Tibial nerve (tissue), 4 donors: ENCODE results near the gene SLC1A3. TPM values are rescaled to one million over a fixed set of nuclear protein-coding genes. Genes with fewer than 3 reads are reported as not detected.

Experiments
- DNase-seq, 2 donors: peaks; one replicate each; pipeline ENCODE4 v3.0.0-alpha.2; 2019; ENCODE audit warnings: low spot score in 2 of 2
- H3K27ac ChIP-seq, 4 donors: fragments of 200-600 bp; sonication (generic) in 3 of 4; one replicate each; pipeline ENCODE4 v1.5.1; 2017 to 2019; ENCODE audit warnings: mild to moderate bottlenecking in 1 of 4
- H3K27me3 ChIP-seq, 2 donors: fragments of 200-600 bp; sonication (generic) in 1 of 2; one replicate each; pipeline versions ENCODE4 v1.5.1 to v1.6.0; 2017 to 2019
- H3K36me3 ChIP-seq, 3 donors: fragments of 200-600 bp; sonication (generic); one replicate each; pipeline ENCODE4 v1.5.1; 2018 to 2019
- H3K4me1 ChIP-seq, 4 donors: fragments of 200-600 bp; sonication (generic) in 3 of 4; one replicate each; pipeline ENCODE4 v1.5.1; 2017 to 2019
- H3K4me3 ChIP-seq, 4 donors: fragments of 200-600 bp; sonication (generic) in 3 of 4; one replicate each; pipeline ENCODE4 v1.5.1; 2017 to 2019; ENCODE audit warnings: mild to moderate bottlenecking in 1 of 4, moderate library complexity in 1 of 4
- H3K9me3 ChIP-seq, 4 donors: fragments of 200-600 bp; sonication (generic) in 3 of 4; one replicate each; pipeline ENCODE4 v1.5.1; 2017 to 2019
- EP300 ChIP-seq, 2 donors: sonication (generic); formaldehyde crosslinking; IDR thresholded peaks; one replicate each; pipeline ENCODE4 v1.6.1; 2017; ENCODE audit warnings: antibody characterized with exemption in 2 of 2, mild to moderate bottlenecking in 1 of 2
- POLR2A ChIP-seq, 2 donors: fragments of 450-650 bp; IDR thresholded peaks; one replicate each; pipeline ENCODE4 v1.6.1; 2017; ENCODE audit warnings: antibody characterized with exemption in 2 of 2, mild to moderate bottlenecking in 2 of 2, moderate library complexity in 2 of 2
- WGBS, 2 donors: methylation state at CpG; one replicate each; pipeline ENCODE4 v1.1.5; 2018; 5-methylcytosine and 5-hydroxymethylcytosine counted together
- total RNA-seq, 4 donors: library from RNA; depleted of rRNA; stranded (reverse); fragments of >200 nt; gene quantifications; one replicate each; pipeline ENCODE4 v1.1.0, GENCODE V29; 2016
- TF ChIP-seq, protein P1 (sequence below), 5 experiments: fragments of 200-600 bp in 3 of 5; fragments of 450-650 bp in 2 of 5; sonication (generic) in 3 of 5; IDR thresholded peaks; one replicate each; pipeline ENCODE4 v1.5.1; 2016 to 2019; ENCODE audit warnings: antibody characterized with exemption in 5 of 5, mild to moderate bottlenecking in 3 of 5, moderate library complexity in 2 of 5

Gene SLC1A3
- total RNA-seq, 4 donors from 2014 or later, result 22.0 to 123 (median 75.0) TPM

DNA sequence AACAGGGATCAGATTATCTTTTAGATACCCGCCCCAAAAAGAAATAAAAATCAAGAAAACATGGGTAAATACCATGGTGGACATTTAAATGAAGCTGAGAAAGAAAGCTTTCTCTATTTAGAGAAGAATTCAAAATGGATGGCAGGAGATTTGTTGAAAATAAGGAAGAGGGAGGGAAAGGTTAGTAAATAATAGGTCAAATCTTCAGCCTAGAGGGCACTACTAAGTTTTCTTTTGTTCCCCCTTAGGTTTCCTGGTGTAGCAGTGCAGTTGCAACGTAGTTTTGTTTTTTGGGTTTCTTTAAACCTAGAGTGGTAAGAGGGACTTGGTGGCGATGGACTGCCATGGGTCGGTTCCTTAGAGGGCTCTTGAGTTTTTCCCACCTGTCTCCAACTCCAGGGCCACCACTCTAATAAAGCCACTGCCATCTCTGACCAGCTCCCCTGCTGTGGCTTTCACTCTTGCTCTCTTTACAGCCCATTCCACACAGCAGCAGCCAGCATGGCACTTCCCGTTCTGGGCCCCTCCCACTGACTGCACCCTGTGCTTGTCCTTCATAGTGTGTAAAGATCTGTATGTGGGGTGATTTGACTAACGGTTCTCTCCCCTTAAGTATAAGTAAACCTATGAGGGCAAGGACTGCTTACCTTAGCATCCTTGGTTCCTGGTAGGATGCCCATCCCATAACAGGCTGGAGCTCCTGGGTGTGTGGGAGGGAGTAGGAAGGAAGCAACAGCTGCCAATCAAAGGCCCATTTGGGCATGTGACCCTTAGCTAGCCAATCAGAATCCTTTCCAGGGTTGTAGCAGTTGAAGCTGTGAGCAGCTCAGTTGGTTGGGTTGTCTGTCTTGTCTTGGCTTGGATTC is 118.3 kb downstream of the SLC1A3 start:
- TF ChIP-seq, protein P1, sequence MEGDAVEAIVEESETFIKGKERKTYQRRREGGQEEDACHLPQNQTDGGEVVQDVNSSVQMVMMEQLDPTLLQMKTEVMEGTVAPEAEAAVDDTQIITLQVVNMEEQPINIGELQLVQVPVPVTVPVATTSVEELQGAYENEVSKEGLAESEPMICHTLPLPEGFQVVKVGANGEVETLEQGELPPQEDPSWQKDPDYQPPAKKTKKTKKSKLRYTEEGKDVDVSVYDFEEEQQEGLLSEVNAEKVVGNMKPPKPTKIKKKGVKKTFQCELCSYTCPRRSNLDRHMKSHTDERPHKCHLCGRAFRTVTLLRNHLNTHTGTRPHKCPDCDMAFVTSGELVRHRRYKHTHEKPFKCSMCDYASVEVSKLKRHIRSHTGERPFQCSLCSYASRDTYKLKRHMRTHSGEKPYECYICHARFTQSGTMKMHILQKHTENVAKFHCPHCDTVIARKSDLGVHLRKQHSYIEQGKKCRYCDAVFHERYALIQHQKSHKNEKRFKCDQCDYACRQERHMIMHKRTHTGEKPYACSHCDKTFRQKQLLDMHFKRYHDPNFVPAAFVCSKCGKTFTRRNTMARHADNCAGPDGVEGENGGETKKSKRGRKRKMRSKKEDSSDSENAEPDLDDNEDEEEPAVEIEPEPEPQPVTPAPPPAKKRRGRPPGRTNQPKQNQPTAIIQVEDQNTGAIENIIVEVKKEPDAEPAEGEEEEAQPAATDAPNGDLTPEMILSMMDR (IDR thresholded peaks at IDR 0.05), result no peak
- TF ChIP-seq EP300 (IDR thresholded peaks at IDR 0.05) (no peak), POLR2A (IDR thresholded peaks at IDR 0.05) (peak in 1 of 2 donors; percentile 18)
- Histone ChIP-seq H3K9me3 (no peaks in the 10 kb centered on the region), H3K4me3 (peak overlapping the region in 2 of 4 donors; percentile 22 to 26), H3K27ac (peak overlapping the region in 3 of 4 donors; percentile 42 to 62 (median 56)), H3K36me3 (no peaks in the 10 kb centered on the region), H3K27me3 (no peaks in the 10 kb centered on the region), H3K4me1 (no peaks in the 10 kb centered on the region)
- 66 to 76% methylated on average over 6 of the region's 6 CpGs for WGBS, 2 donors
- DNase-seq, result peak; percentile 16 to 27

DNA sequence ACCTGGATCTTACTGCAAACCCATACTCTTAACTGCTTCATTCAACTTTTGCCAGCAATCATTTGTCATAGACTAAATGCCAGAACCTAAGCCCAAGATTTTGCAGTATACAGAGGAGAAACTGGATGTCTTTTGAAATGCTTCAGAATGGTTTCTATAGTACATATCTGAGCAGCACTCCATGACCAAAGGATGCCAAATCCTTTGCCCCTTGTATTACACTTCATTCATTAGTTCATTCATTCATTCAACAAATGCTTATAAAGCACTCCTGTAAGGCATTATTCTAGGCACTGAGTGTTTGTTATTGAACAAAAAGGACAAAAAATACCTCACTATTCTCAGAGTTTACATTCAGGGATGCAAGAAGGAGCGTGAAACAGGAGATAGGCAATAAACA is 119.9 kb downstream of the SLC1A3 start:
- Histone ChIP-seq H3K4me1 (no peaks in the 10 kb centered on the region), H3K36me3 (no peaks in the 10 kb centered on the region), H3K4me3 (no peak overlapping the region), H3K27ac (no peak overlapping the region), H3K27me3 (no peaks in the 10 kb centered on the region), H3K9me3 (no peaks in the 10 kb centered on the region)
- WGBS, 2 donors, result 86 to 90% methylated on average over 1 of the region's 1 CpG
- DNase-seq, result no peak
- TF ChIP-seq, protein P1 (IDR thresholded peaks at IDR 0.05), result no peak

DNA sequence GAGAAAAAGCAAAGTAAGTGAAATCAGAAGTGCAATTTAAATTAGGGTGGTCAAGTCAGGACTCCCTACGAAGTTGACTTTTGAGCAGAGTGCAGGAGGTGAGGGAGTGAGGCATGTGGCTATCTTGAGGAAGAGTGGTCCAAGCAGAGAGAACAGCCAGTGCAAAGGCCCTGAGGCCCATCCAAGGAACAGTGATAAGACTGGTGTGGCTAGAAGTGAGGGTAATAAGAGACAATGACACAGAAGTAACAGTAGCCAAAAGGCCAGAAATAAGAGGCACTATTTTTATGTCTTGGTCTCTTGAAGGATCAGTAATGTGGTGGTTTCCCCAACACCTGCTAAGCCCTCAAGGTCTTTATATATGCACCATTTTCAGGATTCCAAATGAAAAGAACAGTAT is 120.4 kb downstream of the SLC1A3 start:
- H3K9me3 ChIP-seq, result no peaks in the 10 kb centered on the region
- H3K4me3 ChIP-seq, result no peak overlapping the region
- TF ChIP-seq POLR2A (IDR thresholded peaks at IDR 0.05), result no peak
- no peak for TF ChIP-seq EP300 (IDR thresholded peaks at IDR 0.05)
- TF ChIP-seq, protein P1 (IDR thresholded peaks at IDR 0.05), result no peak
- H3K4me1 ChIP-seq, result no peaks in the 10 kb centered on the region
- H3K36me3 ChIP-seq, result no peaks in the 10 kb centered on the region
- 87 to 88% methylated on average over 1 of the region's 1 CpG for WGBS, 2 donors
- no peak overlapping the region for H3K27ac ChIP-seq
- DNase-seq, result no peak
- H3K27me3 ChIP-seq, result no peaks in the 10 kb centered on the region

DNA sequence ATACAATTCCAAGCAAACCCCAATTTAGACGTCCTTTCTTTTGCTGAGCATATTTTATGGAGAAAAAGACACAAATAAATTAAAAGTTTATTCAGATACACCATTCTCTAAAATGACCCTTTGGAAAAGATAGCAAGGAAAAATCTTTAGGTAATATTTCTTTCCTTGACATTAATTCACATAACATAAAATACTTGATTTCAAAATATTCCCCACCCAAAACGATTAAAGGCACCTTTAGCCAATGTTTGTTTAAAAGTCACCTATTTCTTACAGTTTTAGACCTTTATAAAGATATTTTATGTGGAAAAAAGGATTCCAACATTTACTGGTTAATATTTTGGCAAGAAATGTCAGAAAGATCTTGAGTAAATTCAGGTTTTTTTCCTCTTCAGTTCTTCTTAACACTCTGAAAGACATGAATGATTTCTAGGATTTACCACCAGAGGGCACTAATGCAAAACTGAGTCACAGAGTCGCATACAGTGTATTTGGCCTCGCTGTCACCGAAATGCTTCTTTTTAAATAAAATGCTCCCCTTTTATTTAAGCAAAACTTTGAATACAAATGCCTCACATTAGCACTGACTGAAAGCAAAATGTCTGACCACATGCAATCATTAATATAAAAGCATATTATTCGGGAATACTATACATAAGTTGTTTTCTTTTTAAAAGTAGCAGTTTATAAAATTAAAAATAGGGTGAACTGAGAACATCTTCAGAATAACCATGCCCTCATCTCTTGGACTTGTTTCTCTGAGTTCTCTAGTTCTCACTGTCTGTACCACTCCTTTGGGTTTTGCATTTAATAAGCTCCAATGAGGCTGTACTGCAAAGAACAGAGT is 122.5 kb downstream of the SLC1A3 start:
- Histone ChIP-seq H3K4me3 (no peak overlapping the region), H3K4me1 (no peaks in the 10 kb centered on the region), H3K27me3 (no peaks in the 10 kb centered on the region), H3K27ac (no peak overlapping the region), H3K9me3 (no peaks in the 10 kb centered on the region), H3K36me3 (no peaks in the 10 kb centered on the region)
- WGBS, 2 donors, result 33% methylated on average over 6 of the region's 6 CpGs
- peak in 1 of 2 donors; percentile 15 for DNase-seq
- no peak for TF ChIP-seq POLR2A (IDR thresholded peaks at IDR 0.05)
- TF ChIP-seq, protein P1 (IDR thresholded peaks at IDR 0.05), result peak; percentile 55 to 75 (median 59)
